Activated CD8-positive, alpha-beta T cell treated with anti-CD3 and anti-CD28 coated beads for 36 hours (primary cell): ENCODE measurements around the gene KDM2A. TPM values are rescaled to one million over a fixed set of nuclear protein-coding genes. Genes with fewer than 3 reads are reported as not detected.
"Not testable (repeated sequence)": the region's sequence is repeated elsewhere in the genome, so short reads cannot be mapped to it uniquely, and the experiment has no call there.

ENCODE experiments used
- ATAC-seq: fragments of 200-7000 bp; cut with Tn5 transposase; one replicate; pipeline ENCODE4 v1.10.0; 2021; ENCODE audit warnings: mild to moderate bottlenecking, moderate library complexity
- CTCF ChIA-PET: fragments of 350-600 bp; sonication (Branson Sonifier 250); formaldehyde crosslinking; loops from one replicate; lab custom pipeline; 2021; ENCODE audit warnings: antibody characterized with exemption; lab: Charles Lee
- POLR2A ChIA-PET: fragments of 350-600 bp; sonication (Branson Sonifier 250); formaldehyde crosslinking; loops from one replicate; lab custom pipeline; 2021; ENCODE audit warnings: antibody characterized with exemption; lab: Charles Lee
- DNase-seq: peaks from one replicate; pipeline ENCODE4 v3.0.0-alpha.2; 2020
- H3K27ac Mint-ChIP-seq: one replicate; pipeline ENCODE4 v1.8.0; 2021; ENCODE audit warnings: mild to moderate bottlenecking, mixed read lengths
- H3K27me3 Mint-ChIP-seq: one replicate; pipeline ENCODE4 v1.8.0; 2021; ENCODE audit warnings: mixed read lengths
- H3K36me3 Mint-ChIP-seq: one replicate; pipeline ENCODE4 v1.8.0; 2021; ENCODE audit warnings: low read depth, mixed read lengths
- H3K4me1 Mint-ChIP-seq: one replicate; pipeline ENCODE4 v1.8.0; 2021; ENCODE audit warnings: low read depth, mixed read lengths
- H3K4me3 Mint-ChIP-seq: one replicate; pipeline ENCODE4 v1.8.0; 2021; ENCODE audit warnings: mild to moderate bottlenecking, moderate library complexity, mixed read lengths
- H3K9me3 Mint-ChIP-seq: one replicate; pipeline ENCODE4 v1.8.0; 2021; ENCODE audit warnings: mixed read lengths
- intact Hi-C: fragments of 100-400 bp; cut with micrococcal nuclease; formaldehyde crosslinking; loops from one replicate; pipeline ENCODE4 v1.10.0; 2022
- total RNA-seq, 2 experiments: library from RNA; stranded (reverse); gene quantifications; one replicate each; pipeline ENCODE4 v1.2.3, GENCODE V29; 2021
- TF ChIP-seq, protein P1 (sequence below): fragments of 200-600 bp; IDR thresholded peaks from one replicate; pipeline ENCODE4 v1.8.0; 2022; ENCODE audit warnings: antibody characterized with exemption, mild to moderate bottlenecking

Gene KDM2A
- total RNA-seq, 2 experiments from 2014 or later: 79.6 to 88.1 TPM

DNA sequence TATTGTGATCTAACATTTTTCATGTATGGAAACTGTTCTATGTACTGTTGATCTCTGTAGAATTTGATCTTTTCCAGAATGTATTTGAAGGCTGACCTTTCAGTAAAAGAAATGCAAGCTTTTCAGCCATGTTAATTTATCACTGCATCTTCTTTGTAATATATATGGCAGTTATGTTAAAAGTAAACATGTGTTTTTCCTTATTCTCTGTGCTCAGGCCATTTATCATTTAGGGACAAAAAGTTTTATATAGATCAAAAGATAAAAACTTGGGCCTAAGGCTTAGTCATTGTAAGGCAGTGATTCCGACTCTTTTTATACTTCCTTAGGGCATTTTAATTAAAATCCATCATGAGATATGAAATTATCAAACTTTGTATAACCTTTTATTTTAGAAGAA lies 48.7 kb downstream of the KDM2A start:
- H3K9me3 Mint-ChIP-seq: no peaks in the 10 kb centered on the region
- no peak overlapping the region for H3K4me3 Mint-ChIP-seq
- H3K36me3 Mint-ChIP-seq: peaks cover 16% of the 10 kb centered on the region
- POLR2A ChIA-PET: no interaction called here
- no peak overlapping the region for H3K27ac Mint-ChIP-seq
- CTCF ChIA-PET: interaction anchor here (0.6 to 3.3 kb wide), 23 partner anchors 9 to 215 kb away, joined by 3 to 17 read pairs (median 4); no protein-coding TSS in a partner anchor
- ATAC-seq (no peak), DNase-seq (no peak)
- no peaks in the 10 kb centered on the region for H3K27me3 Mint-ChIP-seq
- peaks cover 32% of the 10 kb centered on the region for H3K4me1 Mint-ChIP-seq
- intact Hi-C loops: loop anchor here (5.0 kb wide), 1 partner anchor 85 kb away; no protein-coding TSS in a partner anchor
- TF ChIP-seq, protein P1, sequence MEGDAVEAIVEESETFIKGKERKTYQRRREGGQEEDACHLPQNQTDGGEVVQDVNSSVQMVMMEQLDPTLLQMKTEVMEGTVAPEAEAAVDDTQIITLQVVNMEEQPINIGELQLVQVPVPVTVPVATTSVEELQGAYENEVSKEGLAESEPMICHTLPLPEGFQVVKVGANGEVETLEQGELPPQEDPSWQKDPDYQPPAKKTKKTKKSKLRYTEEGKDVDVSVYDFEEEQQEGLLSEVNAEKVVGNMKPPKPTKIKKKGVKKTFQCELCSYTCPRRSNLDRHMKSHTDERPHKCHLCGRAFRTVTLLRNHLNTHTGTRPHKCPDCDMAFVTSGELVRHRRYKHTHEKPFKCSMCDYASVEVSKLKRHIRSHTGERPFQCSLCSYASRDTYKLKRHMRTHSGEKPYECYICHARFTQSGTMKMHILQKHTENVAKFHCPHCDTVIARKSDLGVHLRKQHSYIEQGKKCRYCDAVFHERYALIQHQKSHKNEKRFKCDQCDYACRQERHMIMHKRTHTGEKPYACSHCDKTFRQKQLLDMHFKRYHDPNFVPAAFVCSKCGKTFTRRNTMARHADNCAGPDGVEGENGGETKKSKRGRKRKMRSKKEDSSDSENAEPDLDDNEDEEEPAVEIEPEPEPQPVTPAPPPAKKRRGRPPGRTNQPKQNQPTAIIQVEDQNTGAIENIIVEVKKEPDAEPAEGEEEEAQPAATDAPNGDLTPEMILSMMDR: no peak

DNA sequence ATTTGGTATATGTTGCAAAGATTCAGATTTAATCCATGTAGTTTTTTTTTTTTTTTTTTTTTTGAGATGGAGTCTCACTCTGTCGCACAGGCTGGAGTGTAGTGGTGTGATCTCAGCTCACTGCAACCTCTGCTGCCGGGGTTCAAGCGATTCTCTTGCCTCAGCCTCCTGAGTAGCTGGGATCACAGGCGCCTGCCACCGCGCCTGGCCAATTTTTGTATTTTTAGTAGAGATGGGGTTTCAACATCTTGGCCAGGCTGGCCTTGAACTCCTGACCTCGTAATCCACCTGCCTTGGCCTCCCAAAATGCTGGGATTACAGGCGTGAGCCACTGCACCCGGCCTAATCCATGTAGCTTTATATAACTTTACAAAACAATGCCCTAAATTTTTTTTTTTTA lies 49.8 kb downstream of the KDM2A start:
- intact Hi-C loops: loop anchor here (5.0 kb wide), 1 partner anchor 87 kb away; no protein-coding TSS in a partner anchor
- not testable (repeated sequence) for DNase-seq, H3K4me3 Mint-ChIP-seq, H3K27me3 Mint-ChIP-seq, H3K9me3 Mint-ChIP-seq, ATAC-seq, H3K27ac Mint-ChIP-seq
- CTCF ChIA-PET: interaction anchor here (1.5 to 3.3 kb wide), 2 partner anchors 29 to 87 kb away, joined by 4 to 17 read pairs; no protein-coding TSS in a partner anchor
- peaks cover 30% of the 10 kb centered on the region for H3K4me1 Mint-ChIP-seq
- POLR2A ChIA-PET: interaction anchor here (0.6 kb wide), 1 partner anchor 65 kb away, joined by 3 read pairs; no protein-coding TSS in a partner anchor
- H3K36me3 Mint-ChIP-seq: peaks cover 11% of the 10 kb centered on the region

DNA sequence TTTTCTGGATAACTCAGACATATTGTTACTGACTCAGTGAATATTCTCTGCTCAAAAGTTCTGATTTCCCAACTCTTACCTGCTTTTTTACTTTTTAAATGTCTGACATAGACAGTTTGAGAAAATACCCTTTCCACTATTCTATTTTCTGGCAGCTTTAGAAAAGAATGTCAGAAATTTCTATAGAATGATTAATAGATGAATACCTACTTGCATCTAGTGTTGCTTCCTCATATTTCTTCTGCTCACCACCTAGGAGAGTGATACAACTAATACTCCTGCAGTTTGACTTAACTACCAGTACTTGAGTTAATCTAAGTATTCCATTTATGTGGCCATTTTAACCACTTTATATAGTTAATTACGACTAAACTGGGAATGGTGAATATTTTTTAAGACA lies 55.2 kb downstream of the KDM2A start:
- Mint-ChIP-seq H3K9me3 (no peaks in the 10 kb centered on the region), H3K4me3 (no peak overlapping the region), H3K27me3 (no peaks in the 10 kb centered on the region), H3K36me3 (peaks cover 7% of the 10 kb centered on the region), H3K4me1 (peaks cover 26% of the 10 kb centered on the region), H3K27ac (no peak overlapping the region)
- TF ChIP-seq, protein P1: no peak
- intact Hi-C loops: no loop called here
- DNase-seq (no peak), ATAC-seq (no peak)
- CTCF ChIA-PET: interaction anchor here (0.7 kb wide), 1 partner anchor 21 kb away, joined by 3 read pairs; no protein-coding TSS in a partner anchor
- POLR2A ChIA-PET: no interaction called here

DNA sequence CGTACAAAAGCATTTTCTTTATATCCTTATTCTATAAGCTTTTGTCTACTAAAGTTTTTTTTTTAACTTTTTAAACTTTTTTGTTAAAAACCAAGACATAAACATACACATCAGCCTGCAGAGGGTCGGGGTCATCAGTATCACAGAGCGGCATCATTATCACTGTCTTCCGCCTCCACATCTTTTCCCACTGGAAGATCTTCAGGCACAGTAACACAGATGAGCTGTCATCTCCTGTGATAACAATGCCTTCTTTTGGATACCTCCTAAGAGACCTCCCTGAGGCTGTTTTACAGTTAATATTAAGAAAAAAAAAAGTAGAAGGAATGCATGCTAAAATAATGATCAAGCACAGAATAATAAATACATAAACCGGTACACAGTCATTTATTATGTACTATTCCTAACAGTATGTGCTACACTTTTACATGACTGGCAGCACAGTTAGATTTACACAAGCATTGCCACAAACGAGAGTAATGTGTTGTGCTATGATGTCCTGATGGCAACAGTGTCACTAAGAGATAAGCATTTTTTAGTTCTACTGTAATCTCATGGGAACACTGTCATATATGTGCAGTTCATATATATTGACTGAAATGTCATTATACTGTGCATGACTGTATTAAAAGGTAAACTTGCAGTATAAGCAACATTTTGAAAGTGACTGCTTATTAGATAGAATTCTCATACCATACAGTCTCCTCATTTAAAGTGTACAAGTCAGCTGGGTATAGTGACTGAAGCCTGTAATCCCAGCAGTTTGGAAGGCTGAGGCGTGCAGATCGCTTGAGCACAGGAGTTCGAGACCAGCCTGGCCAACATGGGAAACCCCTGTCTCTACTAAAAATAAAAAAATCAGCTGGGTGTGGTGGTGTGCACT lies 58.6 kb downstream of the KDM2A start:
- Mint-ChIP-seq H3K27ac (no peak overlapping the region), H3K9me3 (no peaks in the 10 kb centered on the region), H3K27me3 (no peaks in the 10 kb centered on the region), H3K36me3 (peaks cover 15% of the 10 kb centered on the region), H3K4me3 (no peak overlapping the region), H3K4me1 (peaks cover 26% of the 10 kb centered on the region)
- CTCF ChIA-PET: interaction anchor here (0.7 to 2.6 kb wide), 3 partner anchors 10 to 97 kb away, joined by 3 to 9 read pairs (median 3); no protein-coding TSS in a partner anchor
- no peak for ATAC-seq
- no peak for DNase-seq
- POLR2A ChIA-PET: interaction anchor here (0.6 kb wide), 1 partner anchor 523 kb away, joined by 3 read pairs; no protein-coding TSS in a partner anchor
- intact Hi-C loops: no loop called here
- TF ChIP-seq, protein P1: no peak

DNA sequence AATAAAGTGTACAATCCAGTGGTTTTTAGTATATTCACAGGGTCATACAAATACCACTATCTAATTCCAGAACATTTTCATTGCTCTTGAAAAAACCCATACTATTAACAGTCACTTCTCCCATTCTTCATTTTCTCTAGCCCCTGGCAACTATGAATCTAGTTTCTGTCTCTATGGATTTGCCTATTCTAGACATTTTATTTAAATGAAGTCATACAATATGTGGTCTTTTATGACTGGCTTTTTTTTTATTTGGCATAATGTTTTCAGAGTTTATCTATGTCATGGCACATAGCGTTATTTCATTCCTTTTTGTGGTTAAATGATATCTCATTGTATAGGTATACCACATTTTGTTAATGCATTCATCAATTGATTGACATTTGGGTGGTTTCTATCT lies 59.4 kb downstream of the KDM2A start:
- peaks cover 20% of the 10 kb centered on the region for H3K36me3 Mint-ChIP-seq
- DNase-seq (no peak), ATAC-seq (no peak)
- TF ChIP-seq, protein P1: no peak
- intact Hi-C loops: no loop called here
- H3K4me1 Mint-ChIP-seq: peaks cover 26% of the 10 kb centered on the region
- no peaks in the 10 kb centered on the region for H3K9me3 Mint-ChIP-seq
- H3K27ac Mint-ChIP-seq: no peak overlapping the region
- no peak overlapping the region for H3K4me3 Mint-ChIP-seq
- POLR2A ChIA-PET: no interaction called here
- no peaks in the 10 kb centered on the region for H3K27me3 Mint-ChIP-seq
- CTCF ChIA-PET: interaction anchor here (2.6 kb wide), 1 partner anchor 11 kb away, joined by 9 read pairs; no protein-coding TSS in a partner anchor
